ENCODE results near the gene AHRR. TPM values are rescaled to one million over a fixed set of nuclear protein-coding genes. Genes with fewer than 3 reads are reported as not detected.

Gene AHRR
- total RNA-seq, 1 donor from 2014 or later: 54.9 TPM

DNA sequence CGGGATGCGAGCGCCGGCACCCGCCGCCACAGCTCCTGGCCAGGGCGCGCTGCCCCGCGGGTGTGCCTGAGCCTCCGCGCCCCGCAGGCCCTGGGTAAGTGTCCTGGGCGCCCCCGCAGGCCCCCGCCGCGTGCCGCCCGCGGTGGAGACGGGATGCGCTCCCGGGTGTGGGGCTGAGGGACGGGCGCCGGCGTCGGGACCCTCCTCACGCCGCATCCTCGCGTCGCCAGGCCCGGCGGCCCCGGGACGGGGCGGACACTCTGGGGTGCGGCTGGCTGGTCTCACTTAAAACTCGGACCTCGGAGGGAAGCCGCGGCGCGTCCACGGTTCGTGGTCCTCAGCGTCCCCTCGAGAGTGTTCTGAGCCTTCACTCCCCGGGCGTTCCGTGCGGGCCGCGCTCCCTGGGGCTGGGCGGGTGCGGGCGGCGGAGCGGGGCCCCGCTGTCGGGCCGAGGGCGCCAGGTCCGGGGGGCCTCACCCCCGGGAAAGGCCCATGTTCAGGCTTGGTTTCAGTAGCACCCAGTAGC is 275 bp downstream of the AHRR start:
- DNase-seq (ENCODE audit: extremely low spot score, unreplicated experiment): peak; percentile 82
- H3K9me3 Mint-ChIP-seq (ENCODE audit: unreplicated experiment): no peaks in the 10 kb centered on the region
- no peaks in the 10 kb centered on the region for H3K27me3 Mint-ChIP-seq (ENCODE audit: unreplicated experiment)
- no peak for TF ChIP-seq CTCF (IDR thresholded peaks at IDR 0.05)
- peaks cover 11% of the 10 kb centered on the region for H3K36me3 Mint-ChIP-seq (ENCODE audit: unreplicated experiment)
- no peak overlapping the region for H3K27ac Mint-ChIP-seq (ENCODE audit: unreplicated experiment)
- peak overlapping the region; percentile 61 for H3K4me3 Mint-ChIP-seq (ENCODE audit: unreplicated experiment)
- peaks cover 32% of the 10 kb centered on the region for H3K4me1 Mint-ChIP-seq (ENCODE audit: unreplicated experiment)

DNA sequence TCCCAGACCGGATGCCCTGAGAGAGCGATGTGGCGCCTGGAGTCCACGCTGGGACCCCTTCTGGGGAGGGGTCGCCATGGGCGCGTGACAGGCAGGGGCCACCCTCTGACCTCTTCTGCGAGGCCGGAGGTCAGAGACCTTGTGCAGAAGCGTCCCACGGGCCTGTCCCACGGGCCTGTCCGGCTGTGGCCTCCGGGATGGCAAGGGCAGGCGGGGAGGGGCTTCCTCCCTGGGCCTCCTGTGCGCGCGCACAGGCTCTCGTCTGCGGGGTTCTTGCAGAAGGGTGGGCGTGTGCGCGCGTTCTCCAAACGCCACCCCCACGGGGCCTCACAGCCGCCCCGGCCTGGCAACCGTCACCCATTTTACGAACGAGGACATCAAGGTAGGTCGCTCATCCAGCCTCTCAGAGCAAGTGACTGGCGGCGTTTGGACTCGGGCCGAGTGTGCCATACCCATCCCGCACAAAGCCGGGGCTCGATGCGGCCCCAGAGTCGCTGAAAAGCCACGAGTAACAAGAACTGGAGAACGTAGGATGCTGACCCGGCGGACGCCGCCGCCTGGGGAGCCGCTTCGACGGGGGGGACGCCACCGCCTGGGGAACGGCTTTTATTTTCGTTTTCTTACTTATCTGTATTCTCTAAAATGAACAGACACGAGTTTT is 897 bp downstream of the AHRR start:
- Mint-ChIP-seq H3K4me3 (ENCODE audit: unreplicated experiment) (peak overlapping the region; percentile 61), H3K27me3 (ENCODE audit: unreplicated experiment) (no peaks in the 10 kb centered on the region), H3K27ac (ENCODE audit: unreplicated experiment) (no peak overlapping the region), H3K36me3 (ENCODE audit: unreplicated experiment) (peaks cover 15% of the 10 kb centered on the region), H3K4me1 (ENCODE audit: unreplicated experiment) (peaks cover 30% of the 10 kb centered on the region), H3K9me3 (ENCODE audit: unreplicated experiment) (no peaks in the 10 kb centered on the region)
- no peak for TF ChIP-seq CTCF (IDR thresholded peaks at IDR 0.05)
- peak; percentile 85 for DNase-seq (ENCODE audit: extremely low spot score, unreplicated experiment)

DNA sequence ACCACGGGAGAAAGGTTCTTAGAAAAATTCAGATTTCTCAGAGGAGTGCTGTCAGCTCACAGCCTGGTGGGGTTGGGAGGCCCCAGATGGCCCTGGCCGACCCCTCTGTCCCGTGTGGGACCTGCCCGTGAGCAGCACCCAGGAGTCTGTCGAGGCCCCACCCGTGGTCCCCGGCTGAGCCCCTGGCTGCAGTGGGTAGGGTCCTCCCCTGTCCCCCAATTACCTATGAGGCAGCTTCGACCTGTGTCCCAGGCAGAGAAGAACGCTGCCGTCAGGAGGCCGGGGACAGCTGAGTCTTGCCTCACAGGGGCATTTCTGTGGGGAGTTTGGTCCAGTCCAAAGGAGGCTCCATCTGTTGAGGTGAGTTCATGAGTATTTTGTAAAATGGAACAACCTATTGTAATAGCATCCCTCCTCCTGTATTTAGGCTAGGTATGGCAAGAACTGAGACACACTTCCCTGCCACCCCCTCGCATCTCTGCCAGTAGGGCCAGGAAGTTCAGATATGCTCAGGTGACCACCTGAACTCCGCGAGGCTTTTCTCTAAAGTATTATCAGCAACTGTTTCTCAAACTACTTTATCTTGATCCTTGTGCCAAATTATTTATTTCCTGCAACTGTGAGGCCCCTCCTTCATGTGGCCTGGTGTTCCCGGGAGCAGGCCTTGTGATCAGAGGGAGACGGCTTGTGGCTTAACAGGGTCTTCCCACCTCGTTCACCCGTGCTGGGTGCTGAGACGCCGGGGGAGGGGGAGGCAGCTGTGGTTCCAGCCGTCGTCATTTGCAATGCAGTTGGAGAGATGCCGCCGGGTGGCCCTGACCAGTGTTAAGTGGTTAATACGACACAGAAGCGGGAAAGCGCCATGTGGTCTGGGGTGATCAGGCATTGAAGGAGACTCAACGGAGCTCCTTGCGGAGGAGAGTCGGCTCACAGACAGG is 1.7 kb downstream of the AHRR start:
- H3K27ac Mint-ChIP-seq (ENCODE audit: unreplicated experiment): peak overlapping the region; percentile 62
- H3K36me3 Mint-ChIP-seq (ENCODE audit: unreplicated experiment): peaks cover 15% of the 10 kb centered on the region
- peak overlapping the region; percentile 61 for H3K4me3 Mint-ChIP-seq (ENCODE audit: unreplicated experiment)
- DNase-seq (ENCODE audit: extremely low spot score, unreplicated experiment): peak; percentile 83
- H3K9me3 Mint-ChIP-seq (ENCODE audit: unreplicated experiment): no peaks in the 10 kb centered on the region
- TF ChIP-seq CTCF (IDR thresholded peaks at IDR 0.05): no peak
- no peaks in the 10 kb centered on the region for H3K27me3 Mint-ChIP-seq (ENCODE audit: unreplicated experiment)
- peaks cover 35% of the 10 kb centered on the region for H3K4me1 Mint-ChIP-seq (ENCODE audit: unreplicated experiment)

GRCh38 chr5:324736-325612 is 3.5 kb downstream of the AHRR start:
- peaks cover 48% of the 10 kb centered on the region for H3K4me1 Mint-ChIP-seq (ENCODE audit: unreplicated experiment)
- H3K27me3 Mint-ChIP-seq (ENCODE audit: unreplicated experiment): no peaks in the 10 kb centered on the region
- H3K9me3 Mint-ChIP-seq (ENCODE audit: unreplicated experiment): no peaks in the 10 kb centered on the region
- peak overlapping the region; percentile 34 for H3K27ac Mint-ChIP-seq (ENCODE audit: unreplicated experiment)
- TF ChIP-seq CTCF (IDR thresholded peaks at IDR 0.05): no peak
- no peak overlapping the region for H3K4me3 Mint-ChIP-seq (ENCODE audit: unreplicated experiment)
- H3K36me3 Mint-ChIP-seq (ENCODE audit: unreplicated experiment): peaks cover 15% of the 10 kb centered on the region
- DNase-seq (ENCODE audit: extremely low spot score, unreplicated experiment): peak; percentile 78

Data from osteocyte (in vitro differentiated cells).